Skin epidermis (tissue), 12 donors: ENCODE results near the gene TNFSF11.
A peak's percentile ranks its signal among the peaks of the same experiment; 100 is the strongest.
"Not testable (repeated sequence)": the region's sequence is repeated elsewhere in the genome, so short reads cannot be mapped to it uniquely, and the experiment has no call there.

Experiments used
- H3K27ac ChIP-seq, 21 experiments: fragments of 200-600 bp; sonication (generic) in 11 of 21; one replicate each; pipeline ENCODE4 v1.5.0; 2020; ENCODE audit warnings: mild to moderate bottlenecking in 3 of 21, inconsistent platforms in 2 of 21, moderate library complexity in 2 of 21
- H3K4me3 ChIP-seq, 7 experiments: fragments of 200-600 bp; sonication (generic) in 2 of 7; one replicate each; pipeline ENCODE4 v1.5.0; 2020; ENCODE audit warnings: inconsistent platforms in 2 of 7, mild to moderate bottlenecking in 2 of 7, moderate library complexity in 1 of 7

The TNFSF11 gene

DNA sequence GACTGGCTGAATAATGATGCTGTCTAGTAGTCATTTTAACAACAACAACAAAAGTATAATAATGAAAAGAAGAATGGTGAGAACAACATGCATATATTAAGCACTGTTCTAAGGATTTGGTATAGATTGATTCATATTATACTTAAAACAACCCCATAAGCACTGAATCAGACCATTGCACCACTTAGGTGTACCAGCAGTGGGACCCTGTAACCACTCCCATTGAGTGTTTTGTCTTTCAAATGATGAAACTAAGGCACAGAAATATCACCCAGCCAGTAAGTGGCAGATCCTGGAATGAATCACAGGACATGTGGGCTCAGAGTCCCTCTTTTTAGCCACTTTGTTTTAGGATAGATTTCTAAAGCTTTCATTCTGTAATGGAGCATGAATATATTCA lies 14.9 kb upstream of the TNFSF11 start:
- H3K4me3 ChIP-seq = no peak overlapping the region

GRCh38 chr13:42559573-42560218 lies 14.3 kb upstream of the TNFSF11 start:
- H3K27ac ChIP-seq, H3K4me3 ChIP-seq: not testable (repeated sequence)

More for the DNA sequence above, 14.9 kb upstream of the TNFSF11 start:
- H3K27ac ChIP-seq = no peak overlapping the region

DNA sequence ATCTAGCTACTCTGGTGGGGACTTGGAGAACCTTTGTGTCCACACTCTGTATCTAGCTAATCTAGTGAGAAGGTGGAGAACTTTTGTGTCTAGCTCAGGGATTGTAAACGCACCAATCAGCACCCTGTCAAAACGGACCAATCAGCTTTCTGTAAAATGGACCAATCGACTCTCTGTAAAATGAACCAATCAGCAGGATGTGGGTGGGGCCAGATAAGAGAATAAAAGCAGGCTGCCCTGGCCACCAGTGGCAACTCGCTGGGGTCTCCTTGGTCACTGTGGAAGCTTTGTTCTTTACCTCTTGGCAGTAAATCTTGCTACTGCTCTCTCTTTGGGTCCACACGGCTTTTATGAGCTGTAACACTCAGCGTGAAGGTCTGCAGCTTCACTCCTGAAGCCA lies 13.6 kb upstream of the TNFSF11 start:
- not testable (repeated sequence) for H3K4me3 ChIP-seq, H3K27ac ChIP-seq

DNA sequence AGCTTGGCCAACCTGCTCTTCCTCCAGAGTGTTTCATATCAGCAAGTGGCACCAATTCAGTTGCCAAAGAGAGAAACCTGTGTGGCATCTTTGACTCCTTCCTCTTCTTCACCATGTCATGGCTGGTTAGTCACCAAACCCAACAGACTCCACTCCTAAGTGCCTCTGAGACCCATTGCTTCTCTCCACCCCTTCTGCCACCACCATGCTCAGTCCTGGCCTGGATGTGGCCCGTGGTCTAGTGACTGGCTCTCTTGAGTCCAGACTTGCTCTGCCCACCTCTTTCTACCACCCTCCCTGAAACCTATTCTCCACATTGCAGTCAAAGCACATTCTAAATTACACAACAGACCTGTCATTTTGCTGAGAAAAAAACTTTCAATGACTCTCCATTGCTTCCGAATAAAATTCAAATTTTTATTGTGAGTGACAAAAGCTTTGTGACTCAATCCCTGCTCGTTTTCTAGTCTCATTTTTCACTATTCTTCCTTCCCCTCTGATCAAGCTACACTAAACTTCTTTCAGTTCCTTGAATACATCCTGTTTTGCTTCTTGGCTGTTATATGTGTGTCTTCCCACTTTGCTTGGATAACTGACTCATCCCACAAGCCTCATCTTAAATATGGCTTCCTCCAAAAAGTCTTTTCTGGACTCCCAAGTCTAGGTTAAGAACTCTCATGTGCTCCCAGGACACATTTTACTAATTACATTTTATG lies 12.0 kb upstream of the TNFSF11 start:
- no peak overlapping the region for H3K4me3 ChIP-seq
- H3K27ac ChIP-seq = no peak overlapping the region

DNA sequence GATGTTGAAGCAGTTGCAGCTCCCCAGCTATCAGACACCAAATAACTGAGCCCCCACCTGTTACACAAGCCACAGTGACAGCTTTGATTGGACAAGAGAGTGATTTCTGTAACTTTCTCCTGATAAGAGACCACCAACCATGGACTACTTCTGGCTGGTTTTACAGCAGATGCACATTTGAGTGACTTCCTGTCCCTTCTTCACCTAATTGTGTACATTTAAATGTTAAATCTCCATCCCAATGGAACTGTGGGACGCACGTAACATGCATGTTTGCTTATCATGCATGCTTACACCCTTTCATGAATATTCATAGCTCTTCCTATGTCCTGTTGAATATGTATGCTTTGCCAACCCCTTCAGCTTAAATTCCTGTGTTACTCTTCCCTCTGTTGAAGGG lies 6.0 kb upstream of the TNFSF11 start:
- Histone ChIP-seq H3K4me3 (no peak overlapping the region), H3K27ac (no peak overlapping the region)

DNA sequence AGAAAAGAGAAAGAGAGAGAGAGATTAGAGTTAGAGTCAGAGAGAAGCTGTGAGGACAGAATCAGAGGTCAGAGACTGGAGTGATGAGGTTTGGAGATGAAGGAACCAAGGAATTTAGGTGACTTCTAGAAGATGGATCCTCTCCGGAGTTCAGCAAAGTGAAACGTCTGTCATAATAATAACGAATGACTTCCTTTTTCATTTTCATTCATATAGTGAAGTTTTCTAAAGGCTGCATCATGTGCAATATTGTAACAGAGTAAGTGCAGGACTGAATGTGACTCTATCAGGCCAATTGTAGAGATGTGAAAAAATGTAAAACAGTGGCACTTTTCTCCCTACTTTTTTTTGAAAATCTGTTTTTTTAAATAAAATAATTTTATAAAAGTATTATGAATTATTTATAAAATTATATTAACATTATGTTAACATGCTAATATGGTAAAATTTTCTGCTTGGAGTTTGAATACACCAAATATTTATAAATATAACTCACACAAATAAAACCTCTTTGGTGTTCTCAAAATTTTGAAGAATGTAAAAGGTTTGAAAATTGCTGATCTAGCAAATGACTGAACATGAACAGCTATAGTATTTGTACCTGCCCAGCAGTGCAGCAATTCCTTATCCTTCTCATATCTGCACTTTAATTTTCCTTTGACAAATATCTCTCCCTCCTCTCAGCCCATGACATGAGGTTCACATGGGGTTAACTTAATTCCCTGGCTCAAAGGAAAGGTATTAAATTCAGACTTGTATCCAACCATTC lies 4.2 kb upstream of the TNFSF11 start:
- no peak overlapping the region for H3K27ac ChIP-seq
- H3K4me3 ChIP-seq = no peak overlapping the region

DNA sequence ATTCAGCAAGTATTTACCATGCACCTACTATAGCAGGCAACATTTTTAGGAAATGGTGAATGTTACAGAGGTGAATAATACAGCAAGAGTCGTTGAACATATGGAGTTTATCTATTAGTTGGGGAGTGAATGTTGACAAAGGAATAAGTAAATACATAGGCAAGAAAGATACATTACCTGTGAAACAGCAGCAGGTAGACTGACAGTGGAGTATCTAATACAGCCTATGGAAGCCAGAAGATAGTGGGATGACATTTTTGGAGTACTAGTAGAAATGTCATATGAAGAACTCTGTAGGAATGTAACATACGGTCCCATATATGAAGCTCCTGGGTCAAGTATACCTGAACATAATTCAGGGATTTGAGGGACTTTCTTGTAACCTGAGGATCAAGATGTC lies 2.1 kb upstream of the TNFSF11 start:
- no peak overlapping the region for H3K4me3 ChIP-seq
- H3K27ac ChIP-seq = no peak overlapping the region

DNA sequence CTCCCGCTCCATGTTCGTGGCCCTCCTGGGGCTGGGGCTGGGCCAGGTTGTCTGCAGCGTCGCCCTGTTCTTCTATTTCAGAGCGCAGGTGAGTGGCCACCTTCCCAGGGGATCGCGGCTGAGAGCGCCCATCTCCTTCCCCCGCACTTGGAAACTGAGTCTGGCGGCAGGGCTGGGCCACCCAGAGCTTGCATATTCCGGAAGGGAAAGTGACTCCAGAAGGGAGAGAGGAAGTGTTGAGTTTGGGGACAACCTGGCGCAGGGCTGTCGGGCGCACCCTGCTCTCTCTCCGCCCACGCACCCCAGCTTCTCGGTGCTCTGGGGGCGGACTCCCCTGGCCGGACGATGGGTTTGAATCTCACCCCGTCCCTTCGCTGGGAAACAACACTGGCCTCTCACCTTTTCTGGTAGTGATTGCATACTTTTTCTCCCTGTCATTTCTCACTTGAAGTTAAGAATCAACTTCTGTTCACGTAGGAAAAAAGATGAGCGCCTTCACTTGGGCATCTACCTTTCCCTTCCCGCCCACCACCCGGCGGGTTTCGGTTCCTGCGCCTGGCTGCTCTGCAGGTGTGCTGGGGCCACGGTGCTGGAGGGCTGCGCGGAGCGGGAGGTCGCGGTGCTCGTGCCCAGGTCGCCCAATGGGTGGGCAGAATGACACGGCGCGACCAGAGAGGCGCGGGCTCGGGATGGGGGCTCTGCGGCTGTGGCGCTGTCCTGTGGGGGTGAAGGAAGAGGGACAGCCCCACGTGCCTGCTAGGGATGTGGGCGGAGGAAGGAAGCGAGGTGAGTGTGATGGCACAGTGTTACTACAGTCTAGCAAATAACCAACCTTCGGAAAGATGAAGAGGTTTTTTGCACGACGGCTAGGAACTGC lies 721 bp downstream of the TNFSF11 start:
- Histone ChIP-seq H3K4me3 (peak overlapping the region; percentile 10 to 46 (median 23)), H3K27ac (peak overlapping the region in 1 of 21 experiments; percentile 35)

- no peak overlapping the region for H3K4me3 ChIP-seq
- no peak overlapping the region for H3K27ac ChIP-seq
These were observed 2.0 kb downstream of the TNFSF11 start for GRCh38 chr13:42575938-42576337.

DNA sequence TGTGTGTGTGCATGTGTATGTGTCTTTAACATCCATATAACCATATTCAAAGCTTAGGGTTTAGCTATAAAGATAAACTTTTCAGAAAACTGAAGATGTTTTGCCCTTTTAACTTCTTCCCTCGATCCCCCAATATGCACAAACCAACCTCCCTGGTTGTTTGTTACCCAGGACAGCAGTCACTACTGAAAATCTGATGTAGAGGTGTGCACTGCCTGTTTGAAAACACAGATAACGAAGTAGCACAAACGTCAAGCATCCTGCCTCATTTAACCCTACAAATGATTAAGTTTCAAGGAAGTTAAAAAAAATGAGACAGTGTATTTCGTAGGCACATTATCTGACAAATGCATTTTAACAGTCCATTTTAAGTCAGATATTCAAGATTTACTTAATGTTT lies 3.6 kb downstream of the TNFSF11 start:
- Histone ChIP-seq H3K4me3 (no peak overlapping the region), H3K27ac (no peak overlapping the region)

GRCh38 chr13:42580644-42581043 lies 6.7 kb downstream of the TNFSF11 start:
- H3K27ac ChIP-seq = no peak overlapping the region

DNA sequence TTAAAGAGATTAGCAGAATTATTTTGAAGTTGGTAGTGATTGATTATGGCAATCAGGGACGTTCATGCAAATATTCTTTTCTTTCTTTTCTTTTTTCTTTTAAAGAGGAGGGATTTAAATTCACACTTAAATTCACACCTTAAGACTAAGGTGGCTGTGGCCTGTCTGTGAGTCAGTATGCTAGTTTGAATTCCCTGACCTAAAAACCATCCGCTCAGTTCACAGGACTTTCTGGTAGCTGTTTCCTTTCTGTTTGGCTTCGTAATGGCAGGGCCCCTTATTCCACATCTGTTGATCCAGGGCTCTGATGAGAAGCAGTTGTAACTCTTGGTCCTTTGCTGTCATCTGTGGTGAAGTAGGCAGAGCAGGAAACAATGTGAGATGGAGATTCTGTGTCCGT lies 7.5 kb downstream of the TNFSF11 start:
- no peak overlapping the region for H3K27ac ChIP-seq
- H3K4me3 ChIP-seq = no peak overlapping the region

More at GRCh38 chr13:42580644-42581043, 6.7 kb downstream of the TNFSF11 start:
- H3K4me3 ChIP-seq = no peak overlapping the region

- no peak overlapping the region for H3K4me3 ChIP-seq
- H3K27ac ChIP-seq = no peak overlapping the region
These were observed 17.6 kb downstream of the TNFSF11 start for GRCh38 chr13:42591602-42592001.

DNA sequence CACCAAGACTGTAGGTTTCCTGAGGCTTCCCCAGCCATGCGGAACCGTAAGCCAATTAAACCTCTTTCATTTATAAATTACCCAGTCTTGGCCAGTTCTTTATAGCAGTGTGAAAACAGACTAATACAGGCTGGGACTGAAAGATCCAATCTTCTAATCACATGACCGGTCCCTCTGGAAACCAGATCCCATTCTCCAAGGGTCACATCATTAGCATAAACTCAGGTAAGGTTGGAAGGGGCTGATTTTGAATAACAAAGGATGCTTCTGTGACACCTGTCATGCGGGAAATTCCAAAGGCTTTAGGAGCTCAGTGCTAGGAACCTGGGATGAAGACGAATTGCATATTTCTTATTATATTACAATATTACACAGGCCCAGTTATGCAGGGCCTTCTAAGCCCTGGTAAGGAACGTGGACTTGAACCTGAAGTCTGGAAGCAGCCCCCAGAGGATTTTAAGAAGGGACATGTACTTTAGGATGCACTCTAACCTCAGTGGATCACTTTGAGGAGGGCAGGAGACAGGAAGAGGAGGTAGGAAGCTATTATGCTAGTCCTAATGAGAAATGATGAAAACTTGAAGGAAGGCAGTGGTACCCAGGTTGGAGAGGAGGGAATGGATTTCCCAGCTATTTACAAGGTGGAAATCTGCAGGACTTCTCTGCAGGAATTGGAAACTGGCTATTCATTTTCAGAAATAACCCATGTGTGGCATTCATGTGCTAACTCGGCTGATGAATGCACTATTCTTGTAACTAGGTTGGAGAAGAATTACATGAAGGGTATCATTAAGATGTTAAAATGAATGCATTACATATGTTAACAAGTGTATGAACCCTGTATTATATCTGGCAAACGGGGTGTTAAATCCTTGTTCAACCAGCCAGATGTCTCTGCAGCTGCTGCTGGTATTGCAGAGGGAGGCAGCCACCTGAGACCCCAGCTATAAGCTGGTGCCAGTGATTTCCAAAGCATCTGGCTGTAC lies 19.3 kb downstream of the TNFSF11 start:
- Histone ChIP-seq H3K27ac (no peak overlapping the region), H3K4me3 (no peak overlapping the region)

DNA sequence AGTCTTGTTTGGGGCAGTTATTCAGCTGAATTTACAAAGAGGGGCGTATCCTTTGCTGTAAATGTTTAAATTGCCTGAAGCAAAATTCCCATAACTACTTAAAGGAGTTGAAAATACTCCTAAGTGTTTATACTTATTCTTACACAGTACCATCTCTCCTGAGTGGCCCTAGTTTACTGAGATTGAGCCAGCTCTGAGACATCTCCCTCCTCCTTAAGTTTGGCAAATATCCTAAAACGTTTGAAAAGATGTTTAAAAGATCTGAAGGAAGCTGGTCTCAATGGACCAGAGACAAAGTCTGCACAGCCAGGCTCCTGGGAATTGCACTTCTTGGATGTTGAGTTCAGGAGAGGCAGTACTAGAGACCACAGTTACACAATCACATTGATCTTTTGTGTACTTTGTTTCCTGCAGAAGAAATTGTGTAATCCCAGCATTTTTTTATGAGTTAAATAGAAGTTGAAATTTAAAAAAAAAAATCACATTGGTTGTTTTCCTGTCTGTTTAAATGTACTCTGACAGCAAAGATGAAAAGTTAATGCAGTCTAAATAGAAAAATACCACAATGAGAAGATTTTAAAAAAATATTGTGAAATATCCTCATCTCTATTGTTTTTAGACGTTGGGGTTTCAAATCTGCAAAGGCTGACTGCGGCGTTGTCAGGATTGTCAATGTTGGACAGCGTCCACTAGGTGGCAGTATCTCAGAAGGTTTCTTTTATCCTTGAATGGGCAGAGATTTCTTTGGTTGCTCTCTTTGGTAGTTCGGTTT lies 20.7 kb downstream of the TNFSF11 start:
- Histone ChIP-seq H3K4me3 (no peak overlapping the region), H3K27ac (no peak overlapping the region)

DNA sequence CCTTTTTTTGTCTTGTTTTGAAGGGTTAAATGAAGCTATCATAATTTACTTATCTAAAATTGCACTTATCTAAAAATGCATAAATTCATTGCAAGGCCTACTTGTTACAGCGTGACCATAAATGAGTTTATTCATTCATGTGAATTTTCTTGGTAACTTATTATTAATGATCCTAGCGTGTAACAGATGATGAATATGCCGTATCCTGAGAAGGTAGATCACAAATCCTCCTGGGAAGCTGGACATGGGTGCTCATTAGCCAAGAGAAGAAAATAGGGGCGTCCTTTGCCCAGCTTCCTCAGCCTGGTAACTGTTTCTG lies 21.3 kb downstream of the TNFSF11 start:
- Histone ChIP-seq H3K27ac (no peak overlapping the region), H3K4me3 (no peak overlapping the region)

DNA sequence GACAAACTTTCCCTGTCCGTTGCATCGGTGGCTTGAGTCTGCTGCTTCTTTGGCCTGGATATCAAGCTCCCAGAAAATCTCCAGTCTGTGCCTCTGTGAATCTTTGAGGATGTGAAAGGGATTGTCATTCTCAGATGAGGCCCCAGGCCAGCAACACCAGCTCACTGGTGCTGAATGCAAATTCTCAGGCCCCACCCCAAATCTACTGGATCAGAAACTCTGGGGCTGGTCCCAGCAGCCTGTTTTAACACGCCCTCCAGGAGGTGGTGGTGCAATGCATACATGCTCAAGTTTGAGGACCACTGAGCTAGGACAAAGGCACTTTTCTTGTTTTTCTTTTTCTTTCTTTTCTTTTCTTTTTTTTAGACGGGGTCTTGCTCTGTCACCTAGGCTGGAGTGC lies 23.6 kb downstream of the TNFSF11 start:
- no peak overlapping the region for H3K4me3 ChIP-seq
- no peak overlapping the region for H3K27ac ChIP-seq

- H3K4me3 ChIP-seq = no peak overlapping the region
These were observed 27.0 kb downstream of the TNFSF11 start for GRCh38 chr13:42600943-42601342.

More at GRCh38 chr13:42600943-42601342, 27.0 kb downstream of the TNFSF11 start:
- H3K27ac ChIP-seq = no peak overlapping the region
